DOHH2 (cell line): ENCODE measurements around the gene TWIST2.

Experiments
- CTCF ChIP-seq: fragments of 200-600 bp; sonication (generic); IDR thresholded peaks from one replicate; pipeline ENCODE4 v1.5.1; 2014; ENCODE audit warnings: antibody characterized with exemption, mild to moderate bottlenecking, low read depth, low read length; ENCODE audit not compliant: poor library complexity, severe bottlenecking
- EZH2phosphoT487 ChIP-seq: fragments of 200-600 bp; sonication (generic); IDR thresholded peaks from 2 replicates; pipeline ENCODE4 v1.6.1; 2017; ENCODE audit warnings: borderline replicate concordance, mild to moderate bottlenecking, antibody characterized with exemption, low read length, moderate library complexity, mixed read lengths

- TF ChIP-seq CTCF: no peak
- TF ChIP-seq EZH2phosphoT487: no peak
Observed at GRCh38 chr2:238818561-238818960, 29.3 kb upstream of the TWIST2 start.
